H9 (cell line): ENCODE data around the gene SLBP. TPM values are rescaled to one million over a fixed set of nuclear protein-coding genes. Genes with fewer than 3 reads are reported as not detected.

ENCODE experiments used
- DNase-seq: peaks from one replicate; pipeline ENCODE4 v3.0.0-alpha.2; 2017
- H2AFZ ChIP-seq: one replicate; pipeline ENCODE4 v1.6.1; 2013; ENCODE audit warnings: mild to moderate bottlenecking, low read length, control low read depth, moderate library complexity
- H2AK5ac ChIP-seq: 2 replicates; pipeline ENCODE4 v1.6.1; 2013; ENCODE audit warnings: low read length, control low read depth, mixed read lengths; ENCODE audit not compliant: insufficient read length
- H2BK120ac ChIP-seq: one replicate; pipeline ENCODE4 v1.6.1; 2013; ENCODE audit warnings: low read depth, mild to moderate bottlenecking, low read length, control low read depth, inconsistent platforms; ENCODE audit not compliant: poor library complexity, severe bottlenecking
- H2BK12ac ChIP-seq: 2 replicates; pipeline ENCODE4 v1.6.1; 2013; ENCODE audit warnings: low read length, control low read depth, mixed read lengths, low read depth; ENCODE audit not compliant: insufficient read length
- H2BK15ac ChIP-seq: 2 replicates; pipeline ENCODE4 v1.6.1; 2013; ENCODE audit warnings: low read depth, low read length, control low read depth
- H2BK20ac ChIP-seq: one replicate; pipeline ENCODE4 v1.6.1; 2013; ENCODE audit warnings: low read depth, mild to moderate bottlenecking, low read length, control low read depth, inconsistent platforms; ENCODE audit not compliant: poor library complexity, severe bottlenecking
- H2BK5ac ChIP-seq: 2 replicates; pipeline ENCODE4 v1.6.1; 2013; ENCODE audit warnings: low read length, control low read depth, mixed read lengths; ENCODE audit not compliant: insufficient read length
- H3K14ac ChIP-seq: 2 replicates; pipeline ENCODE4 v1.6.1; 2013; ENCODE audit warnings: low read length, control low read depth; ENCODE audit not compliant: insufficient read depth
- H3K18ac ChIP-seq: 2 replicates; pipeline ENCODE4 v1.6.1; 2013; ENCODE audit warnings: low read depth, mild to moderate bottlenecking, mixed read lengths, low read length, control low read depth; ENCODE audit not compliant: insufficient read length
- H3K23ac ChIP-seq: 2 replicates; pipeline ENCODE4 v1.6.1; 2013; ENCODE audit warnings: low read length, control low read depth, mixed read lengths, low read depth; ENCODE audit not compliant: insufficient read length
- H3K23me2 ChIP-seq: 2 replicates; pipeline ENCODE4 v1.6.1; 2013; ENCODE audit warnings: low read depth, mild to moderate bottlenecking, mixed read lengths, low read length, control low read depth; ENCODE audit not compliant: insufficient read length, poor library complexity, severe bottlenecking
- H3K27ac ChIP-seq: 2 replicates; pipeline ENCODE4 v1.5.1; 2013; ENCODE audit warnings: low read length, control low read depth, mixed read lengths, low read depth; ENCODE audit not compliant: insufficient read length
- H3K27me3 ChIP-seq: 2 replicates; pipeline ENCODE4 v1.6.1; 2013; ENCODE audit warnings: low read length, control low read depth, inconsistent platforms; ENCODE audit not compliant: insufficient read depth
- H3K4ac ChIP-seq: 2 replicates; pipeline ENCODE4 v1.6.1; 2013; ENCODE audit warnings: low read depth, mild to moderate bottlenecking, control low read depth, inconsistent platforms, low read length, moderate library complexity
- H3K4me1 ChIP-seq: 2 replicates; pipeline ENCODE4 v1.6.1; 2013; ENCODE audit warnings: low read length, control low read depth, inconsistent platforms; ENCODE audit not compliant: insufficient read depth
- H3K4me2 ChIP-seq: 2 replicates; pipeline ENCODE4 v1.6.1; 2013; ENCODE audit warnings: low read length, control low read depth, mixed read lengths; ENCODE audit not compliant: insufficient read length, insufficient read depth
- H3K56ac ChIP-seq: 2 replicates; pipeline ENCODE4 v1.6.1; 2013; ENCODE audit warnings: low read depth, mild to moderate bottlenecking, mixed read lengths, low read length, control low read depth; ENCODE audit not compliant: insufficient read length
- H3K79me1 ChIP-seq: 2 replicates; pipeline ENCODE4 v1.6.1; 2013; ENCODE audit warnings: low read depth, mild to moderate bottlenecking, moderate library complexity, low read length, control low read depth, inconsistent platforms; ENCODE audit not compliant: insufficient read depth, poor library complexity, severe bottlenecking
- H3K79me2 ChIP-seq: 2 replicates; pipeline ENCODE4 v1.6.1; 2013; ENCODE audit warnings: low read length, control low read depth, inconsistent platforms; ENCODE audit not compliant: insufficient read depth
- H3K9ac ChIP-seq: 2 replicates; pipeline ENCODE4 v1.6.1; 2013; ENCODE audit warnings: low read length, control low read depth, mixed read lengths; ENCODE audit not compliant: insufficient read length; ENCODE audit errors: extremely low read depth
- H3K9me3 ChIP-seq: one replicate; pipeline ENCODE4 v1.6.1; 2013; ENCODE audit warnings: low read depth, low read length, inconsistent platforms; ENCODE audit not compliant: control insufficient read depth
- H3T11ph ChIP-seq: one replicate; pipeline ENCODE4 v1.6.1; 2013; ENCODE audit warnings: mild to moderate bottlenecking, low read length, control low read depth, inconsistent platforms
- H4K20me1 ChIP-seq: one replicate; pipeline ENCODE4 v1.6.1; 2013; ENCODE audit not compliant: control insufficient read depth, insufficient read length, insufficient read depth
- H4K5ac ChIP-seq: 2 replicates; pipeline ENCODE4 v1.6.1; 2013; ENCODE audit warnings: low read depth, mild to moderate bottlenecking, mixed read lengths, low read length, control low read depth; ENCODE audit not compliant: insufficient read length
- H4K8ac ChIP-seq: replicated peaks from 2 replicates; pipeline ENCODE4 v1.6.1; 2013; ENCODE audit warnings: low read length, control low read depth, mixed read lengths, low read depth; ENCODE audit not compliant: insufficient read length
- H4K91ac ChIP-seq: 2 replicates; pipeline ENCODE4 v1.6.1; 2013; ENCODE audit warnings: low read depth, mild to moderate bottlenecking, moderate library complexity, mixed read lengths, low read length, control low read depth; ENCODE audit not compliant: insufficient read length
- H3K27ac Mint-ChIP-seq, 3 experiments: 2 replicates in 2 of 3; 3 replicates in 1 of 3; pipeline ENCODE4 v1.8.0; 2020 to 2021; ENCODE audit warnings: mixed read lengths in 3 of 3, mild to moderate bottlenecking in 1 of 3, moderate library complexity in 1 of 3
- H3K27me3 Mint-ChIP-seq: 2 replicates; pipeline ENCODE4 v1.8.0; 2021; ENCODE audit warnings: low read depth, mild to moderate bottlenecking, moderate library complexity, mixed read lengths
- H3K36me3 Mint-ChIP-seq, 3 experiments: 2 replicates in 2 of 3; 3 replicates in 1 of 3; pipeline ENCODE4 v1.8.0; 2020 to 2021; ENCODE audit warnings: low read depth in 3 of 3, mixed read lengths in 3 of 3; ENCODE audit not compliant: insufficient read depth in 1 of 3
- H3K4me1 Mint-ChIP-seq, 2 experiments: 2 replicates each; pipeline ENCODE4 v1.8.0; 2020; ENCODE audit warnings: mixed read lengths in 2 of 2
- H3K4me3 Mint-ChIP-seq, 2 experiments: 2 replicates in 1 of 2; 3 replicates in 1 of 2; pipeline ENCODE4 v1.8.0; 2020 to 2021; ENCODE audit warnings: mild to moderate bottlenecking in 2 of 2, mixed read lengths in 2 of 2, moderate library complexity in 1 of 2
- H3K9me3 Mint-ChIP-seq, 2 experiments: 2 replicates in 1 of 2; 3 replicates in 1 of 2; pipeline ENCODE4 v1.8.0; 2020; ENCODE audit warnings: mild to moderate bottlenecking in 2 of 2, mixed read lengths in 2 of 2, moderate library complexity in 1 of 2
- WGBS: extraction: QIAGEN DNeasy Blood & Tissue Kit; methylation state at CpG from one replicate; pipeline ENCODE4 v1.1.7; 2013; ENCODE audit warnings: missing lambda C conversion rate, low lambda C conversion rate, mixed read lengths; ENCODE audit not compliant: insufficient read length; ENCODE audit errors: extremely low coverage; 5-methylcytosine and 5-hydroxymethylcytosine counted together
- total RNA-seq: library from RNA; stranded (reverse); gene quantifications from 2 replicates; pipeline ENCODE4 v1.2.1, GENCODE V29; 2021
- TF ChIP-seq, protein P1 (sequence below): fragments of 200-600 bp; sonication (generic); conservative IDR thresholded peaks from 3 replicates; pipeline ENCODE4 v1.8.0; 2021; ENCODE audit warnings: antibody characterized with exemption, mild to moderate bottlenecking

The SLBP gene
- total RNA-seq, 1 experiment from 2014 or later: 62.7 TPM

DNA sequence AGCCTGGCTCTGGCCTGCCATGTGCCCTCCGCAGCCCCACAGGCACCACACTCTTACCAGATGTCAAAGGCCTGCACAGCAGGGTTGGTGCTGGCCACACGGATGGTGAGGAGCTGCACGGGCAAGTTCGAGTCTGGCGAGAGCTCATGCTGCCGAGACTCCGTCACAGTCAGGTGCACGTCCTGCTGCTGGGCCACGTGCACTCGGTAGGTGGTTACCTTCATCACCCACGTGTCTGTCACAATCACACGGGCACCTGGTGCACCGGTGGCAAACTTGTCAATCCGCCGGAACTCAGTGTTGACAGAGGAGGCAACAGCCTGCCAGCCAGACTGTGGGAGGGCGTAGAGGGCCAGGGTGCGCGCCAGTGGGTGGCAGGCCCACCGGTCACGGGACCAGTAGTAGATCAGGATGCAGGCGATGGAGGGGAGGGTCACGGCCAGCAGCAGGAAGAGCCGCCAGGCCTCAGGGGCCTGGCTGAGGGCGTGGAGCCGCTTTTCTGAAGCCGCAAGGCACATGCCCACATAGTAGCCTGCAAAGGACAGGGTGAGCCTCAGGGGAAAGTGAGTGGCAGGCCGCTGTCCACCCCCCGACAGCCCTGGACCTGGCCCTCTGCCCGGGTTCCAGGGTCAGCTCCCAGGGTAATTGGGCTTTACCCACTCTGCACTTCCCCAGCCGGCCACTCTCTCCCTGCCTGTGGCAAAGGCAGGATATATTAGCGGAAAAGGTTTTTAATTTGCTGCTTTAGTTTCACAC, 6.2 kb upstream of the SLBP start:
- no peak overlapping the region for H2BK15ac ChIP-seq
- H4K5ac ChIP-seq: no peak overlapping the region
- no peak overlapping the region for H3K4ac ChIP-seq
- no peak overlapping the region for H2BK12ac ChIP-seq
- no peak overlapping the region for H3T11ph ChIP-seq
- no peak overlapping the region for H3K4me2 ChIP-seq
- no peak overlapping the region for H3K27ac ChIP-seq
- H2BK120ac ChIP-seq: no peak overlapping the region
- TF ChIP-seq, protein P1, sequence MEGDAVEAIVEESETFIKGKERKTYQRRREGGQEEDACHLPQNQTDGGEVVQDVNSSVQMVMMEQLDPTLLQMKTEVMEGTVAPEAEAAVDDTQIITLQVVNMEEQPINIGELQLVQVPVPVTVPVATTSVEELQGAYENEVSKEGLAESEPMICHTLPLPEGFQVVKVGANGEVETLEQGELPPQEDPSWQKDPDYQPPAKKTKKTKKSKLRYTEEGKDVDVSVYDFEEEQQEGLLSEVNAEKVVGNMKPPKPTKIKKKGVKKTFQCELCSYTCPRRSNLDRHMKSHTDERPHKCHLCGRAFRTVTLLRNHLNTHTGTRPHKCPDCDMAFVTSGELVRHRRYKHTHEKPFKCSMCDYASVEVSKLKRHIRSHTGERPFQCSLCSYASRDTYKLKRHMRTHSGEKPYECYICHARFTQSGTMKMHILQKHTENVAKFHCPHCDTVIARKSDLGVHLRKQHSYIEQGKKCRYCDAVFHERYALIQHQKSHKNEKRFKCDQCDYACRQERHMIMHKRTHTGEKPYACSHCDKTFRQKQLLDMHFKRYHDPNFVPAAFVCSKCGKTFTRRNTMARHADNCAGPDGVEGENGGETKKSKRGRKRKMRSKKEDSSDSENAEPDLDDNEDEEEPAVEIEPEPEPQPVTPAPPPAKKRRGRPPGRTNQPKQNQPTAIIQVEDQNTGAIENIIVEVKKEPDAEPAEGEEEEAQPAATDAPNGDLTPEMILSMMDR: no peak
- DNase-seq: peak; percentile 22
- H2BK5ac ChIP-seq: no peak overlapping the region
- no CpG with 5 or more reads among the region's 31 CpGs for WGBS
- H3K14ac ChIP-seq: no peak overlapping the region
- no peak overlapping the region for H3K18ac ChIP-seq
- no peaks in the 10 kb centered on the region for H3K27me3 Mint-ChIP-seq
- no peak overlapping the region for H2AK5ac ChIP-seq
- H3K9ac ChIP-seq: no peak overlapping the region
- H2BK20ac ChIP-seq: no peak overlapping the region
- H3K9me3 ChIP-seq: no peaks in the 10 kb centered on the region
- peak overlapping the region; percentile 38 to 62; a peak in 2 of 5 replicates for H3K4me3 Mint-ChIP-seq
- H3K9me3 Mint-ChIP-seq: no peaks in the 10 kb centered on the region
- H3K79me2 ChIP-seq: peaks cover 16% of the 10 kb centered on the region; the same call in 1 of the 2 replicates
- H3K56ac ChIP-seq: no peak overlapping the region
- H4K20me1 ChIP-seq: no peaks in the 10 kb centered on the region
- peaks cover 29 to 37% of the 10 kb centered on the region in 2 experiments for H3K4me1 Mint-ChIP-seq
- no peak overlapping the region for H4K91ac ChIP-seq
- H3K27me3 ChIP-seq: no peaks in the 10 kb centered on the region
- no peak overlapping the region for H2AFZ ChIP-seq
- peaks cover 9 to 28% (median 24%) of the 10 kb centered on the region in 3 experiments for H3K36me3 Mint-ChIP-seq
- no peak overlapping the region for H4K8ac ChIP-seq
- H3K79me1 ChIP-seq: peaks cover 15% of the 10 kb centered on the region
- H3K23ac ChIP-seq: no peak overlapping the region
- H3K27ac Mint-ChIP-seq: no peak overlapping the region
- H3K23me2 ChIP-seq: peaks cover 18% of the 10 kb centered on the region
- no peaks in the 10 kb centered on the region for H3K4me1 ChIP-seq
